ENCODE results near the gene TBCA.

The TBCA gene, protein sequence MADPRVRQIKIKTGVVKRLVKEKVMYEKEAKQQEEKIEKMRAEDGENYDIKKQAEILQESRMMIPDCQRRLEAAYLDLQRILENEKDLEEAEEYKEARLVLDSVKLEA

DNA sequence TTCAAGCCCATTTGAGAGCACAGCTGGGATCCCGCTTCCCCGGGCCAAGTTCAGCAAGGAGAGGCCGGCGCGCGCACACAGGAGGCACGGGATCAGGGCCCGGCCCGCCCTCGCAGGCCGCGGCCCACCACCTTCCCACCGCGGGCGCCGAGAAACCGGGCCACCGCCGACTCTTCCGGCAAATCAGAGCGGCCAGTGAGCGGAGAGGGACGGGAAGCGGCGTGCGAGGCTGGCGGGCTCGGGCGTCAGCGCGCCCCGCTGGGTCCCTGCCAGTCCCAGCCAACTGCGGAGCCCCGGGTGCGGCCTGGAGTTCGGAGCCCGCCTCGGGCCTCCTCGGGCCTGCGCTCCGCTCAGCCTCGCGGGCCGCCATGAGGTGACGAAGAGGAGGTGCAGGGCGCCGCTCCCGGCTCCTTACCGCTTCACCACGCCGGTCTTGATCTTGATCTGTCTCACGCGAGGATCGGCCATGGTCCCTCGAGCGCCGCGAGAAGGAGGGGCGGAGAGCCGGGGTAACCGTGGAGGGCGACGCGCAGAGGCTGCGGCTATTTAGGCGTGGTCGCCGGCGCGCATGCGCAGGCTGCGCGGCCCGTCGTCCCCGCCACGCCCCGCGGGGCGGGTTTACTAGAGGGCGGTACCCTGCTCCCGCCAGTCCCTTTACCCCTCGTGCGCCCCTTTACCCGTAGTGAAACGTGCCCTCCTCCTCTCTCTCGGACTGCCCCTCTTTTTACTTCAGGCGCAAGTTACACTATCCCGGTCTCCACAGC lies at the start of gene TBCA:
Gene TBCA (minus strand): TSS at position 550 of the 764 bp plus-strand sequence. CDS start 82 bp downstream, at position 468.
- Histone ChIP-seq H3K36me3 (ENCODE audit: insufficient read depth, low read depth, low read length) (peaks cover 14% of the 10 kb centered on the region; the same call in 1 of the 2 replicates), H3K27ac (ENCODE audit: low read length) (no peak within 1 kb of the TSS), H3K27me3 (ENCODE audit: insufficient read depth, low read length) (peaks cover 5% of the 10 kb centered on the region; the same call in 1 of the 2 replicates), H3K4me1 (ENCODE audit: insufficient read depth, low read length) (peaks cover 32% of the 10 kb centered on the region), H3K9ac (ENCODE audit: low read depth, low read length) (peak within 1 kb of the TSS; percentile 87), H3K4me3 (ENCODE audit: low read length) (peak within 1 kb of the TSS; percentile 93), H3K9me3 (ENCODE audit: insufficient read depth, low read depth, low read length) (no peaks in the 10 kb centered on the region)

DNA sequence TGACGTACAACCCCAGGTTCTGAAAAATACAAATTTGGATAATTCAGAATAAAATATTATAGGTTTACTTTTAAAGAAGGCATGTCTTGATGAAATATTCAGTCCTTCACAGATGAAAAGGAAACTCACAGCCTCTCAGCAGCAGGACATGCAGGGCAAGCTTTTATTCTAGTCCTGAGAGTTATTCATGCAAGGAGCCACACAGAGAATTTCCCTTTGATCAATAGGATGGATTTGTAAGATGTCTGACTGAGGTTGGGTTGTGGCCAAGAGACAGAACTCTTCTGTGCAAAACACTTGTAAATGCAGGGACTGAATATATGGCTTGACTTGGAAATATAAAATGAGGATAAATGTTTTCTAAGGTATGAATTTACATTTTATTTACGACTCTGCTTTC lies 48.8 kb upstream of the TBCA start:
- Histone ChIP-seq H3K9ac (ENCODE audit: low read depth, low read length) (no peak overlapping the region), H3K4me3 (ENCODE audit: low read length) (no peak overlapping the region), H3K4me1 (ENCODE audit: insufficient read depth, low read length) (no peaks in the 10 kb centered on the region; the same call in 1 of the 2 replicates), H3K27me3 (ENCODE audit: insufficient read depth, low read length) (0 out of 2 replicates have a peak, but pooled peaks cover 8% of the 10 kb centered on the region), H3K27ac (ENCODE audit: low read length) (no peak overlapping the region), H3K9me3 (ENCODE audit: insufficient read depth, low read depth, low read length) (no peaks in the 10 kb centered on the region), H3K36me3 (ENCODE audit: insufficient read depth, low read depth, low read length) (no peaks in the 10 kb centered on the region)

DNA sequence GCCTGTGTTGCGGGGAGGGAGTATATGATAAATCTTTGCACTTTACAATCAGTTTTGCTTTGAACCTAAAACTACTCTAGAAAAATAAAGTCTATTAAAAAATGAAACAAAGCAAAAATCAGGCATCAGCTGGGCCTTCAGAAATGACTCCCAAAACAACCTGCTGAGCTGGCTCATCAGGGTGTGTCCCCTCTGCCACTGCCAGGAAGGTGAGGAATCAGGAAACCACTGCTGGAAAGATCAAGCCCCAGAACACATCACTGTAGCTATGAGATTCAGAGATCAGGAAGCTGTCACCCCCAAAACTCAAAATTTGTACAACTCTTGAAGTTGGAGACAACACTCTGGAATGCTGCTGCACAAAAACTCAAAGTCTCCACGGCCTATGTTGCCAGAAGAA lies 40.5 kb upstream of the TBCA start:
- no peak overlapping the region for H3K9ac ChIP-seq (ENCODE audit: low read depth, low read length)
- no peaks in the 10 kb centered on the region for H3K36me3 ChIP-seq (ENCODE audit: insufficient read depth, low read depth, low read length)
- no peak overlapping the region for H3K4me3 ChIP-seq (ENCODE audit: low read length)
- H3K4me1 ChIP-seq (ENCODE audit: insufficient read depth, low read length), result no peaks in the 10 kb centered on the region
- H3K27ac ChIP-seq (ENCODE audit: low read length), result no peak overlapping the region
- H3K9me3 ChIP-seq (ENCODE audit: insufficient read depth, low read depth, low read length), result no peaks in the 10 kb centered on the region
- H3K27me3 ChIP-seq (ENCODE audit: insufficient read depth, low read length), result 0 out of 2 replicates have a peak, but pooled peaks cover 8% of the 10 kb centered on the region

DNA sequence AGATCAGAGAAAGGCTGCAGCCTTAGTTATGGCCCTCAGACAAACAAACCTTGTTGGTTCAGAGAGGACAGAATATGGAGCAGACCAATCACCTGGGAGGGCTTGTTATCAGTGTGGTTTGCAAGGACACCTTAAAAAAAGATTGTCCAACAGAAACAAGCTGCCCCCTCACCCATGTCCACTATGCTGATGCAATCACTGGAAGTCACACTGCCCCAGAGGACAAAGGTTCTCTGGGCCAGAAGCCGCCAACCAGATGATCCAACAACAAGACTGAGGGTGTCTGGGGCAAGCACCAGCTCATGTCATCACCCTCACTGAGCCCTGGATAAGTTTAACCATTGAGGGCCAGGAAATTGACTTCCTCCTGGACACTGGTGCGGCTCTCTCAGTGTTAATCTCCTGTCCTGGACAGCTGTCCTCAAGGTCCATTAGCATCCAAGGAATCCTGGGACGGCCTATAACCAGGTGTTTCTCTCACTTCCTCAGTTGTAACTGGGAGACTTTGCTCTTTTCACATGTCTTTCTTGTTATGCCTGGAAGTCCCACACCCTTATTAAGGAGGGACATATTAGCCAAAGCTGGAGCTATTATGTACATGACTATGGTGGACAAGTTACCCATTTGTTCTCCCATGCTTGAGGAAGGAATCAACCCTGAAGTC lies 36.9 kb upstream of the TBCA start:
- no peak overlapping the region for H3K9ac ChIP-seq (ENCODE audit: low read depth, low read length)
- no peaks in the 10 kb centered on the region for H3K27me3 ChIP-seq (ENCODE audit: insufficient read depth, low read length)
- H3K27ac ChIP-seq (ENCODE audit: low read length), result no peak overlapping the region
- no peaks in the 10 kb centered on the region for H3K36me3 ChIP-seq (ENCODE audit: insufficient read depth, low read depth, low read length)
- H3K4me3 ChIP-seq (ENCODE audit: low read length), result no peak overlapping the region
- H3K4me1 ChIP-seq (ENCODE audit: insufficient read depth, low read length), result no peaks in the 10 kb centered on the region
- 0 out of 2 replicates have a peak, but pooled peaks cover 5% of the 10 kb centered on the region for H3K9me3 ChIP-seq (ENCODE audit: insufficient read depth, low read depth, low read length)

DNA sequence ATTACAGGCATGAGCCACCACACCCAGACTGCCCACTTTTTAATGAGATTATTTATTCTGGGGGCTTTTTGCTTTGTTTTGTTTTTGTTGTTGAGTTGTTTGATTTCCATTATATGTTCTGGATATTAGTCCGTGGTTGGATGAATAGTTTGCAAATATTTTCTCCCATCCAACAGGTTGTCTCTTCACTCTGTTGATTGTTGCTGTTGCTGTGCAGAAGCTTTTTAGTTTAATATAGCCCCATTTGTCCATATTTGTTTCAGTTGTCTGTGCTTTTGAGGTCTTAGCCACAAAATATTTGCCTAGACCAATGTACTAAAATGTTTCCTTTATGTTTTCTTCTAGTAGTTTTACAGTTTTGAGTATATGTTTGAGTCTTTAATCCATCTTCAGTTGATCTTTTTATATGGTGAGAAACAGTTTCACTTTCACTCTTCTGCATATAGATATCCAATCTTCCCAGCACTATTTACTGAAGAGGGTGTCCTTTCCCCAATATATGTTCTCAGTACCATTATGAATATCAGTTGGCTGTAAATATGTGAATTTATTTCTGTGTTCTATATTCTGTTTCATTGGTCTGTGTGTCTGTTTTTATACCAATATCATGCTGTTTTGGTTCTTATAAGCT lies 30.2 kb upstream of the TBCA start:
- H3K27ac ChIP-seq (ENCODE audit: low read length), result no peak overlapping the region
- H3K4me3 ChIP-seq (ENCODE audit: low read length), result no peak overlapping the region
- H3K4me1 ChIP-seq (ENCODE audit: insufficient read depth, low read length), result no peaks in the 10 kb centered on the region
- no peak overlapping the region for H3K9ac ChIP-seq (ENCODE audit: low read depth, low read length)
- no peaks in the 10 kb centered on the region for H3K27me3 ChIP-seq (ENCODE audit: insufficient read depth, low read length)
- H3K9me3 ChIP-seq (ENCODE audit: insufficient read depth, low read depth, low read length), result peaks cover 14% of the 10 kb centered on the region; the same call in 1 of the 2 replicates
- no peaks in the 10 kb centered on the region for H3K36me3 ChIP-seq (ENCODE audit: insufficient read depth, low read depth, low read length)

DNA sequence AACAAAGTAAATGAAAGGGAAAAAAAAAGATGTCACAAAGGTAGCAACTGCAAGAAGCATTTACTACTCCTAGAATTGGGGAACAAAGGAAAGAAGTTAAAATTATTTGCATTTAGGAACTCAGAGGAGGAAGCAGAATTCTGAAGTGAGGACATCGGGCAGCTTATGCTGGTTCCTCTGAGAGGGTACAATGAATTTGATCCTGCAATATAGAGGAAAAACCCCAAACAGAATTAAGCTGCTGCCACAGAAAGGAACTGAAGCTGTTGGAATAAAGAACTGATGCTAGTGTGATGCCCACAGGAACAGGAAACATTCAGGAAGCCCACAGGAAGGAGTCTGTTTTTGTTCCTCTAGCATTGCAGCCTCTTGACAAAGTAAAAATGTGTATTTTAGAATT lies 22.3 kb upstream of the TBCA start:
- Histone ChIP-seq H3K9ac (ENCODE audit: low read depth, low read length) (no peak overlapping the region), H3K27ac (ENCODE audit: low read length) (no peak overlapping the region)

DNA sequence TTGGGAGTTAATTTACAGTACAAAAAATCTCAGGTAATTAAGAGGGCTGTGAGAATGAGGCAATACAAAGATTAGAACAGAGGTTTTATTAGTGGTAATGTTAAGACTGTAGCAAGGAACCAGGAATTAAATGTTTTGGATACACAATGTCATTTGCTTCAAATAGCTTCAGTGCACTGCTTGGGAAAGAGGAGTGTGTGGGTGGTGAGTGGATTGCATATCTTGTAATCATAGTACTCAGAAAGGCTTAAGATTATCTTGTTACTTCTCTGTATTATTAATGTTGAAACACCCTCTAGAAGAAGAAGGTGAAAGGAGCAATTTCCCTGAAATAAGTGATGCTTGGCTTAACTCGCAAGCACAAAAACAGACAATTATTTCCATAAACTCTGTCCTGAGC lies 21.0 kb upstream of the TBCA start:
- Histone ChIP-seq H3K4me1 (ENCODE audit: insufficient read depth, low read length) (no peaks in the 10 kb centered on the region), H3K27ac (ENCODE audit: low read length) (no peak overlapping the region), H3K36me3 (ENCODE audit: insufficient read depth, low read depth, low read length) (no peaks in the 10 kb centered on the region), H3K27me3 (ENCODE audit: insufficient read depth, low read length) (no peaks in the 10 kb centered on the region), H3K9ac (ENCODE audit: low read depth, low read length) (no peak overlapping the region), H3K4me3 (ENCODE audit: low read length) (no peak overlapping the region), H3K9me3 (ENCODE audit: insufficient read depth, low read depth, low read length) (peaks cover 11% of the 10 kb centered on the region)

More for the DNA sequence above, 22.3 kb upstream of the TBCA start:
- no peaks in the 10 kb centered on the region for H3K36me3 ChIP-seq (ENCODE audit: insufficient read depth, low read depth, low read length)
- no peaks in the 10 kb centered on the region for H3K27me3 ChIP-seq (ENCODE audit: insufficient read depth, low read length)
- H3K4me3 ChIP-seq (ENCODE audit: low read length), result no peak overlapping the region
- H3K9me3 ChIP-seq (ENCODE audit: insufficient read depth, low read depth, low read length), result peaks cover 16% of the 10 kb centered on the region
- no peaks in the 10 kb centered on the region for H3K4me1 ChIP-seq (ENCODE audit: insufficient read depth, low read length)

DNA sequence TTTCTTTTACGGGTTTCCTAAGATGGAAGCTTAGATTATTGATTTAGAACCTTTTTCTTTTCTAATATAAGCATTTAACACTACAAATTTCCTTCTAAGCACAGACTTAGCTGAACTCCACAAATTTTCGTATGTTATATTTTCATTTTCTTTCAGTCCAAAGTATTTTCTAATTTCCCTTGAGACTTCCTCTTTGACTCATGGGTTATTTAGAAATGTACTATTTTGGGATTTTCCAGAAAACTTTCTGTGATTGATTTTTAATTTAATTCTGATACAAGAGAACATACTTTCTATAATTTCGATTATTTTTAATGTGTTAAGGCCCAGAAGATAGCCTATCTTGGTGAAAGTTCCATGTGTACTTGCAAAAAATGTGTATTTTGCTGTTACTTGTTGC lies 19.7 kb upstream of the TBCA start:
- Histone ChIP-seq H3K36me3 (ENCODE audit: insufficient read depth, low read depth, low read length) (no peaks in the 10 kb centered on the region), H3K27ac (ENCODE audit: low read length) (no peak overlapping the region), H3K9ac (ENCODE audit: low read depth, low read length) (no peak overlapping the region), H3K9me3 (ENCODE audit: insufficient read depth, low read depth, low read length) (peaks cover 7% of the 10 kb centered on the region), H3K4me1 (ENCODE audit: insufficient read depth, low read length) (no peaks in the 10 kb centered on the region), H3K4me3 (ENCODE audit: low read length) (no peak overlapping the region), H3K27me3 (ENCODE audit: insufficient read depth, low read length) (no peaks in the 10 kb centered on the region)

DNA sequence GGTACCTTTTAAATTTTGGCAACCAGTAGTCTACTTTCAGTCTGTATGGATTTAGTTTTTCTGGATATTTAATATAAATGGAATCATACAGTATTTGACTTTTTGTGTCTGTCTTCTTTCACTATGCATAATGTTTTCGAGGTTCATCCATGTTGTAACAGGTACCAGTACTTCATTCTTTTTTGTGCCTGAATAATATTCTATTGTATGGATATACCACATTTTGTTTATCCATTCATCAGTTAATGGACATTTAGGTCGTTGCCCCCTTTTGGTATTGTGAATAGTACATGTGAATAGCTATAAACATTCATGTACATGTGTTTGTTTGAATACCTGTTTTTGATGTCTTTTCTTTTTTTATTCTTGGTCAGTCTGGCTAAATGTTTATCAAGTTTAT lies 19.1 kb upstream of the TBCA start:
- Histone ChIP-seq H3K27me3 (ENCODE audit: insufficient read depth, low read length) (no peaks in the 10 kb centered on the region), H3K9ac (ENCODE audit: low read depth, low read length) (no peak overlapping the region), H3K36me3 (ENCODE audit: insufficient read depth, low read depth, low read length) (no peaks in the 10 kb centered on the region), H3K4me3 (ENCODE audit: low read length) (no peak overlapping the region), H3K27ac (ENCODE audit: low read length) (no peak overlapping the region), H3K9me3 (ENCODE audit: insufficient read depth, low read depth, low read length) (peaks cover 7% of the 10 kb centered on the region), H3K4me1 (ENCODE audit: insufficient read depth, low read length) (no peaks in the 10 kb centered on the region)

DNA sequence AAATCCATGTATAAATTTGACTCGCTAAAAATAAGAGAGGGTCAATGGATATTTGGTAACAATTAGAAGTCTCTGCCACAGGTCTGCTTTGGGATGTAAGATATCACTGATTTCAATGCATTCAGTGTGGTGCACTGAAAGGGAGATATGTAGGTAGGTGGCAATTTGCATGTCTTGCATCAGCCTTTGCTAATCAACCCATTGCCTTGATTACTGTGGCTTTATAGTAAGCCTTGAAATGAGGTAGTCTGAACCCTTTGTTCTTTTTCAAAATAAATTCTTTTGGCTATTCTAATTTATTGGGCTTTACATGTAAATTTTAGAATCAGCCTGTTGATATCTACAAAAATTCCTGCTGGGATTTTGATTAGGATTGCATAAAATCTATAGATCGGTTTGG lies 15.8 kb upstream of the TBCA start:
- Histone ChIP-seq H3K36me3 (ENCODE audit: insufficient read depth, low read depth, low read length) (no peaks in the 10 kb centered on the region), H3K9ac (ENCODE audit: low read depth, low read length) (no peak overlapping the region), H3K4me1 (ENCODE audit: insufficient read depth, low read length) (no peaks in the 10 kb centered on the region), H3K9me3 (ENCODE audit: insufficient read depth, low read depth, low read length) (peaks cover 7% of the 10 kb centered on the region), H3K27ac (ENCODE audit: low read length) (no peak overlapping the region), H3K4me3 (ENCODE audit: low read length) (no peak overlapping the region), H3K27me3 (ENCODE audit: insufficient read depth, low read length) (no peaks in the 10 kb centered on the region)

DNA sequence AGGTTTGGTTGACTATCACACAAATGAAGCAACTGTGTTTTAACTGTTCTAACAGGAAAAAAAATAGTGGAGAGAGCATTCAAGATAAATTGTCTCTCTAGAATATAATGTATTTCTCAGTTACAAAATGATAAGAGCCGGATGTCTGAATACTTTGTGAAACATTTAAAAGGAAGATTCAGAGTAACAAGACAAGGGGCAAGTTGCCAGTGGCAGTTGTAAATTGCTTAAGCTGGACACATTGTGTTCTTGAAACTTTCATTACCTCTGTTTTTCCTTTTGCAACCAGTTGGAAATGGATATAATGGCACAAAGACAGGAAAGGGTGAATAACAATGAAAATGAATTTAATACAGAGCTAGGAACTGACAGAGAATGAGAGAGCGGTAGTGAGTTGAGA lies 15.2 kb upstream of the TBCA start:
- H3K4me1 ChIP-seq (ENCODE audit: insufficient read depth, low read length), result no peaks in the 10 kb centered on the region
- H3K4me3 ChIP-seq (ENCODE audit: low read length), result no peak overlapping the region
- no peak overlapping the region for H3K27ac ChIP-seq (ENCODE audit: low read length)
- H3K9me3 ChIP-seq (ENCODE audit: insufficient read depth, low read depth, low read length), result peaks cover 7% of the 10 kb centered on the region
- H3K9ac ChIP-seq (ENCODE audit: low read depth, low read length), result no peak overlapping the region
- H3K36me3 ChIP-seq (ENCODE audit: insufficient read depth, low read depth, low read length), result no peaks in the 10 kb centered on the region
- H3K27me3 ChIP-seq (ENCODE audit: insufficient read depth, low read length), result no peaks in the 10 kb centered on the region

Measured in iPS-20b (cell line).